OCI-LY7 (cell line): ENCODE results near the gene DGKB.

ENCODE experiments used
- EZH2phosphoT487 ChIP-seq: fragments of 200-600 bp; sonication (generic); IDR thresholded peaks from 2 replicates; pipeline ENCODE4 v1.6.1; 2018; ENCODE audit warnings: low read depth, borderline replicate concordance, mild to moderate bottlenecking, mixed run types, antibody characterized with exemption, low read length, moderate library complexity, mixed read lengths
- TF ChIP-seq, protein P1 (sequence below): fragments of 200-600 bp; sonication (generic); conservative IDR thresholded peaks from 2 replicates; pipeline ENCODE4 v1.5.1; 2014; ENCODE audit warnings: mild to moderate bottlenecking, antibody characterized with exemption, low read length, moderate library complexity, mixed read lengths

DNA sequence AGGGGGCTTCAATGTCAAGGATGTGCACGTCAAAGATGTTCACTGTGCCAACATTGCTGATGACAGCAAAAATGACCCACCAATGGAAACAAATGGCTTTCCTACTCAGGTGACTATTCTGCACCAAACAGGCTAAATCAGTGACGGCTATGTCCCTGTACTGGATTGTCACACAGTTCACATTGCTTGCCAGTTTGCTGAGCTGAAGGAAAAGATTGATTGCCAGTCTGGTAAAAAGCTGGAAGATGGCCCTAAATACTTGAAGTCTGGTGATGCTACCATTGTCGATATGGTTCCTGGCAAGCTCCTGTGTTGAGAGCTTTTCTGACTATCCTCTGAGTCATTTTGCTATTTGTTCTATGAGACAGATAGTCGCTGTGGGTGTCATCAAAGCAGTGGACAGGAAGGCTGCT lies 710.9 kb downstream of the DGKB start:
- TF ChIP-seq, protein P1, sequence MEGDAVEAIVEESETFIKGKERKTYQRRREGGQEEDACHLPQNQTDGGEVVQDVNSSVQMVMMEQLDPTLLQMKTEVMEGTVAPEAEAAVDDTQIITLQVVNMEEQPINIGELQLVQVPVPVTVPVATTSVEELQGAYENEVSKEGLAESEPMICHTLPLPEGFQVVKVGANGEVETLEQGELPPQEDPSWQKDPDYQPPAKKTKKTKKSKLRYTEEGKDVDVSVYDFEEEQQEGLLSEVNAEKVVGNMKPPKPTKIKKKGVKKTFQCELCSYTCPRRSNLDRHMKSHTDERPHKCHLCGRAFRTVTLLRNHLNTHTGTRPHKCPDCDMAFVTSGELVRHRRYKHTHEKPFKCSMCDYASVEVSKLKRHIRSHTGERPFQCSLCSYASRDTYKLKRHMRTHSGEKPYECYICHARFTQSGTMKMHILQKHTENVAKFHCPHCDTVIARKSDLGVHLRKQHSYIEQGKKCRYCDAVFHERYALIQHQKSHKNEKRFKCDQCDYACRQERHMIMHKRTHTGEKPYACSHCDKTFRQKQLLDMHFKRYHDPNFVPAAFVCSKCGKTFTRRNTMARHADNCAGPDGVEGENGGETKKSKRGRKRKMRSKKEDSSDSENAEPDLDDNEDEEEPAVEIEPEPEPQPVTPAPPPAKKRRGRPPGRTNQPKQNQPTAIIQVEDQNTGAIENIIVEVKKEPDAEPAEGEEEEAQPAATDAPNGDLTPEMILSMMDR: no peak
- TF ChIP-seq EZH2phosphoT487: no peak
